Fibroblast of mammary gland (primary cell): Measurements from ENCODE around the gene POSTN.

Source experiments
- DNase-seq: peaks from one replicate; pipeline ENCODE4 v3.0.0-alpha.2; 2010; ENCODE audit warnings: low read depth
- H3K4me3 ChIP-seq: 2 replicates; pipeline ENCODE4 v1.5.1; 2011; ENCODE audit warnings: low read depth, mild to moderate bottlenecking, low read length, moderate library complexity; ENCODE audit not compliant: control insufficient read depth
- TF ChIP-seq, protein P1 (sequence below): conservative IDR thresholded peaks from 2 replicates; pipeline ENCODE4 v1.5.1; 2011; ENCODE audit warnings: low read depth, low read length, inconsistent platforms; ENCODE audit not compliant: control insufficient read depth, insufficient read depth

The POSTN gene

DNA sequence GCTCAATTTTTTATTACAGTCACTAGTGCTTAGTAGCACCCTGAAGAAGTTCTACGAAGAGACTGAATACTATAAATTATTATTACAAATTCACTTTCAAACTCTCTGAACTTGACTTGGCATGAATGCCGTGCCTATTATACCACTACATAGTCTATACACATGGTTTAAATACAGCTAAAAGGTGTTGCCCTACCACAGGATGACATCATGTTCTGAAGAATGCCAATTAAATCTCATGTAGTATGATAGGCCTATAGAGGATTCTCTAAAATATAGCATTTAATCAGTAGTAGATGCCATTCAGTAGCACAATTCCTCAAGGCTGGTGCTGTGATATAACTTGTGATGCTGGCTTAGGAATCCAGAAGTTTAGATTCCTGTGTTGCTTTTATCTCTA lies 16.7 kb upstream of the POSTN start:
- TF ChIP-seq, protein P1, sequence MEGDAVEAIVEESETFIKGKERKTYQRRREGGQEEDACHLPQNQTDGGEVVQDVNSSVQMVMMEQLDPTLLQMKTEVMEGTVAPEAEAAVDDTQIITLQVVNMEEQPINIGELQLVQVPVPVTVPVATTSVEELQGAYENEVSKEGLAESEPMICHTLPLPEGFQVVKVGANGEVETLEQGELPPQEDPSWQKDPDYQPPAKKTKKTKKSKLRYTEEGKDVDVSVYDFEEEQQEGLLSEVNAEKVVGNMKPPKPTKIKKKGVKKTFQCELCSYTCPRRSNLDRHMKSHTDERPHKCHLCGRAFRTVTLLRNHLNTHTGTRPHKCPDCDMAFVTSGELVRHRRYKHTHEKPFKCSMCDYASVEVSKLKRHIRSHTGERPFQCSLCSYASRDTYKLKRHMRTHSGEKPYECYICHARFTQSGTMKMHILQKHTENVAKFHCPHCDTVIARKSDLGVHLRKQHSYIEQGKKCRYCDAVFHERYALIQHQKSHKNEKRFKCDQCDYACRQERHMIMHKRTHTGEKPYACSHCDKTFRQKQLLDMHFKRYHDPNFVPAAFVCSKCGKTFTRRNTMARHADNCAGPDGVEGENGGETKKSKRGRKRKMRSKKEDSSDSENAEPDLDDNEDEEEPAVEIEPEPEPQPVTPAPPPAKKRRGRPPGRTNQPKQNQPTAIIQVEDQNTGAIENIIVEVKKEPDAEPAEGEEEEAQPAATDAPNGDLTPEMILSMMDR = no peak
- DNase-seq = no peak
- no peak overlapping the region for H3K4me3 ChIP-seq

DNA sequence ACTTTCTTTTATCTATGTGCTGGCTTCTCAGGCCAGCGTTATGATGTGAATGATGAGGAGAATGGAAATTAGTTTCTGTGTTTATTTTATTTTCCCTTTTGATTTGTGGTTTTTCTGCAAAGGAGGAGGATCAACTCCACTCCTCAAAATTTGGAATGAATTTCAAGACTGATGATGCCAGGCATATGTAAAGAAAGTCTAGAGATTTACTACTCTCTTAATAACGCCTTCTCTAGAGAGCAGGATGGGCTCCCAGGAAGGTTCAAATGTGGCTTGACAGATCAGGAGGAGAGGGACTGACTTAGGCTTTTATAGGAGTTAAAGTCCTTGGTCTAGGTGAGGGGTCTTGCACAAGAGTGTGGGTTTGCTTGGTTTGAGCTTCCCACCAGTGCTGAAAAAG lies 15.1 kb upstream of the POSTN start:
- TF ChIP-seq, protein P1 = no peak
- H3K4me3 ChIP-seq = no peak overlapping the region
- no peak for DNase-seq

DNA sequence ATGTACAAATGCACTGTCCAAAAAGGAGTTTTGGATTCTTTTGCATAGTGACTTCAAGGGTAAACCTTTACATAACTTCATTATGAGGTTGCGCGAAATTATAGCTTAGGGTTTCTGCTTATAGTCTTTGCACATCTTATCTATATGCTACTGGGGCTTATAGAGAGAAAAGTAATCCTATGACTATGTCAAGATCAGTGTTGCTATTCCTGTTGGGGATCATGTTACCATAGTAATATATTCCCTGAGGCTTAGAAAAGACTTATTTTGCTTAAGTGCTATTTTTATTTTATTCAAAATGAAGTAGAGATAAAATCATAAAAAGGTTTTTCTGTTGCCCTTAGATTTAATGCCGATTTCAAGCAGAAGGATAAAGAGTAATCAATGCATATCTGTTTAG lies 14.7 kb upstream of the POSTN start:
- TF ChIP-seq, protein P1 = no peak
- no peak for DNase-seq
- H3K4me3 ChIP-seq = no peak overlapping the region

DNA sequence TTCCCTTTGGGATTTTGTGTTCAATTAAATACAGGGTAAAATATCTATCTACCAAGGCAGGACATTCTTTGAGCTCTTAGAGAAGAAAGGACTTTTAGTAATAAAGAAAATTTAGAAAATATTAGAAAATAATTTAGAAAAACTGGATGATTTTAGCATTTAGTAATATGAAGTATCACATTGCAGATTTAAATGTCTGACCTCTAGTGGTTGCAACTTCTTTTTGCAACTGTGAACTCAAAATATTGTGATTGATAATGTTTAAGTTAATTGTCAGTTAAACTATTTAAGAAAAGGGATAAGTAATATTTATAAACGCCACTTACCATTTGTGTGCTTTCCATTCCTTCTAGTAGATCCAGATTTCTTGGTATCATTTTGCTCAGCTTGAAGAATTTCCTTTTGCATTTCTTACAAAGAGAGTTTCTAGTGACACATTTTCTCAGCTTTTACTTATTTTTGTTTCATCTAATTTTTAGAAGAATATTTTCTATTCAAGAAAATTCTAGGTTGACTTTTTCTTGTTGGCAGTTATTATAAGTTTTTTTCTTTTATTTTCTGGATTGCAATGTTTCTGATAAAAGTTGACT lies 10.3 kb upstream of the POSTN start:
- TF ChIP-seq, protein P1 = peak; percentile 54
- H3K4me3 ChIP-seq = no peak overlapping the region
- DNase-seq = peak; percentile 21

DNA sequence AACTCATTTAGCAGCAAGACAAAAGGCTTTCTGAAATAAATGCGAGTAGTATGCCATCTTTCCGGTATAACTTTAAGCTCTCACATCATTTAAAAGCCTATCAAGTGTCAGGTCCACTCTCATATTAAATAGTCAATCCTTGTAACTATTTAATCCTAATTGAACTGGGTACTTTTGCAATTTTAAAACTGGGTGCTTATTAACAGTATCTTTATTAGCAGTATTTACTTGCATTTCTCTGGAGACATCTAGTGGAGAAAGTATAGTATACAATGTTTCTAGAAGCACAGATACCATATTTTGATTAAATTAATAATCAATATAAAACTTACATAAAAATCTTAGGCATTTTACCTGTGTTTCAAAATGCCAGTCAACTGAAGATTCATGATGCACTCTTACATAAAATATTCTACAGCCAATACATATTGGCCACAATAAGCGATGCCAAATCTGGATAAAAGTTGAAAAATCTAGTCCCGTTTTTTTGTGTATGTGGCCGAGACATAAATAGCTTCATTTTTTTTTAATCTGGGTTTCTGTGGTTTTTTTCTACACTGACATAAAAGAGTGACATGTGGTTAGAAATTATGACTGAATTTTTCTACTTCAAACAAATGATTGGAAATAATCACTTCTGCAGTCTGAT lies 4.3 kb upstream of the POSTN start:
- TF ChIP-seq, protein P1 = peak; percentile 61
- peak; percentile 60 for DNase-seq
- no peak overlapping the region for H3K4me3 ChIP-seq

DNA sequence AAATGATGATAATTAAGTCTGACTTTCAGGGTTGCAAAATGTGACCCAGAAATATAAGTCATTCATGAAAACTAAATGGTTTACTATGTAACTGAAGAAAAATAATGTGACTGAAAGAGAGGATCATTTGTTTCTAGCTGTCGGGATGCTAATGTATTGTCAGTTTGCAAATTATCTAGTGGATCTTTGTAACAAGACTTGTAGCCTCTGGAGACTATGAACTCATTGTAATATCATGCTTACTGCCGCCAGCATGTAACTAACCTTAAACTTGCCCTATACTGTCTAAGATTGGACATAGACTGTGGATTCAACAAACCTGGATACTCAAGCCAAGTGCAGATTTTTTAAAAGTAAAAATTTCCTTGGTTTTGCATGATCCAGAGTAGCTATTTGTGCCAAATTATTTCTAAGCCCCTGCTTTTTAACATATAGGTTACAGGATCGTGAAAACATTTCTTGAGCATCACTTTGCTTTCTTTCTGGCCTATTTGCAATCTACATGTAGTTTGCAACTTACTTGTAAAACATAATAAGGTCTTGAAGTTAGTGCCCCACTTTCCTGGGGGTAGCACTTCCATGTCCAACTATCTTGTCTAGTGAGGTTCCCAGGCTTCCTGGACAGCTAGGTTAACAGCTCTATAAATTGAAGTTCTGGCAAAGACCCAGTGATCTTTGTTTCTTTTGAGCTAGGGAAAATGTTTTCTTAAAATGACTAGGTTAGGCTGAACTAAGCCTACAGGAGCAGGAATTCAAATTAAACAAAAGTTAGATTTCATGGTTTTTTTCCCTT lies 3.3 kb upstream of the POSTN start:
- TF ChIP-seq, protein P1 = no peak
- H3K4me3 ChIP-seq = no peak overlapping the region
- no peak for DNase-seq
